Lower leg skin (tissue), 4 donors: ENCODE results near the gene NUP88. TPM values are rescaled to one million over a fixed set of nuclear protein-coding genes. Genes with fewer than 3 reads are reported as not detected.

ENCODE experiments used
- DNase-seq, 2 donors: peaks; one replicate each; pipeline ENCODE4 v3.0.0-alpha.2; 2019; ENCODE audit warnings: low spot score in 2 of 2
- H3K4me3 ChIP-seq: fragments of 200-600 bp; sonication (generic); 2 replicates; pipeline ENCODE4 v1.5.1; 2017; ENCODE audit warnings: mild to moderate bottlenecking, low read depth; ENCODE audit not compliant: poor library complexity, severe bottlenecking
- CTCF ChIP-seq, 3 donors: fragments of 450-650 bp; IDR thresholded peaks; one replicate each; pipeline ENCODE4 v1.5.1; 2016; ENCODE audit warnings: antibody characterized with exemption in 3 of 3, mild to moderate bottlenecking in 3 of 3, moderate library complexity in 2 of 3
- POLR2A ChIP-seq, 2 donors: fragments of 450-650 bp; IDR thresholded peaks; one replicate each; pipeline ENCODE4 v1.6.1; 2016 to 2017; ENCODE audit warnings: antibody characterized with exemption in 2 of 2, mild to moderate bottlenecking in 1 of 2, moderate library complexity in 1 of 2
- WGBS, 2 donors: methylation state at CpG; one replicate each; pipeline ENCODE4 v1.1.5; 2018; 5-methylcytosine and 5-hydroxymethylcytosine counted together
- intact Hi-C: fragments of 100-400 bp; cut with DNase I; formaldehyde crosslinking; loops from one replicate; pipeline ENCODE4 v1.15.0; 2023; ENCODE audit warnings: low total_unique reads
- total RNA-seq, 4 donors: library from RNA; depleted of rRNA; stranded (reverse); fragments of >200 nt; gene quantifications; one replicate each; pipeline ENCODE4 v1.1.0, GENCODE V29; 2016

The NUP88 gene
- total RNA-seq, 4 donors from 2014 or later: 64.7 to 80.1 (median 74.2) TPM

- H3K4me3 ChIP-seq: no peak overlapping the region
- intact Hi-C loops: no loop called here
- TF ChIP-seq CTCF (IDR thresholded peaks at IDR 0.05) (no peak), POLR2A (IDR thresholded peaks at IDR 0.05) (no peak)
- WGBS, 2 donors: 87 to 89% methylated on average over 6 of the region's 6 CpGs
- DNase-seq: no peak
These were observed 19.7 kb downstream of the NUP88 start for GRCh38 chr17:5399767-5400166.

- 92 to 97% methylated on average over 2 of the region's 2 CpGs for WGBS, 2 donors
- no peak for TF ChIP-seq POLR2A (IDR thresholded peaks at IDR 0.05)
- no peak for TF ChIP-seq CTCF (IDR thresholded peaks at IDR 0.05)
- DNase-seq: no peak
- intact Hi-C loops: no loop called here
- no peak overlapping the region for H3K4me3 ChIP-seq
These were observed 22.9 kb downstream of the NUP88 start for GRCh38 chr17:5396612-5397011.

- intact Hi-C loops: no loop called here
- no peak for DNase-seq
- TF ChIP-seq POLR2A (IDR thresholded peaks at IDR 0.05) (no peak), CTCF (IDR thresholded peaks at IDR 0.05) (no peak)
- 91 to 93% methylated on average over 5 of the region's 5 CpGs for WGBS, 2 donors
- H3K4me3 ChIP-seq: no peak overlapping the region
These were observed 27.8 kb downstream of the NUP88 start for GRCh38 chr17:5391678-5392077.

- intact Hi-C loops: no loop called here
- WGBS, 2 donors: 93 to 94% methylated on average over 4 of the region's 4 CpGs
- TF ChIP-seq CTCF (IDR thresholded peaks at IDR 0.05): no peak
- no peak for TF ChIP-seq POLR2A (IDR thresholded peaks at IDR 0.05)
These were observed 37.9 kb downstream of the NUP88 start for GRCh38 chr17:5381542-5381941.

GRCh38 chr17:5380491-5381135 lies 38.8 kb downstream of the NUP88 start:
- H3K4me3 ChIP-seq: no peak overlapping the region
- 62 to 68% methylated on average over 7 of the region's 7 CpGs for WGBS, 2 donors
- no peak for TF ChIP-seq CTCF (IDR thresholded peaks at IDR 0.05)
- TF ChIP-seq POLR2A (IDR thresholded peaks at IDR 0.05): no peak
- no peak for DNase-seq
- intact Hi-C loops: no loop called here

More at GRCh38 chr17:5381542-5381941, 37.9 kb downstream of the NUP88 start:
- H3K4me3 ChIP-seq: no peak overlapping the region
- DNase-seq: no peak
